Spleen (tissue), 11 donors: ENCODE measurements around the gene PLAC8. TPM values are rescaled to one million over a fixed set of nuclear protein-coding genes. Genes with fewer than 3 reads are reported as not detected.
A peak's percentile ranks its signal among the peaks of the same experiment; 100 is the strongest.

ENCODE experiments used
- DNase-seq: peaks from one replicate; pipeline ENCODE4 v3.0.0-alpha.2; 2020
- H3K27ac ChIP-seq, 8 donors: fragments of 200-600 bp; sonication (generic) in 7 of 8; 1 replicate in 4 of 8; 2 replicates in 4 of 8; pipeline versions ENCODE4 v1.5.0 to v1.8.0; 2016 to 2021; ENCODE audit warnings: inconsistent platforms in 4 of 8, mild to moderate bottlenecking in 4 of 8, moderate library complexity in 1 of 8
- H3K27me3 ChIP-seq, 7 donors: fragments of 200-600 bp; sonication (generic) in 6 of 7; replicated peaks in 1 of 7; 1 replicate in 4 of 7; 2 replicates in 3 of 7; pipeline versions ENCODE4 v1.5.0 to v1.8.0; 2016 to 2021; ENCODE audit warnings: inconsistent platforms in 3 of 7, mild to moderate bottlenecking in 1 of 7
- H3K36me3 ChIP-seq, 6 donors: fragments of 200-600 bp; sonication (generic) in 5 of 6; 1 replicate in 4 of 6; 2 replicates in 2 of 6; pipeline versions ENCODE4 v1.5.0 to v1.8.0; 2016 to 2021; ENCODE audit warnings: inconsistent platforms in 2 of 6
- H3K4me1 ChIP-seq, 6 donors: fragments of 200-600 bp; sonication (generic) in 5 of 6; 1 replicate in 3 of 6; 2 replicates in 3 of 6; pipeline versions ENCODE4 v1.5.0 to v1.8.0; 2016 to 2021; ENCODE audit warnings: inconsistent platforms in 3 of 6
- H3K4me3 ChIP-seq, 8 donors: fragments of 200-600 bp; sonication (generic) in 7 of 8; 1 replicate in 4 of 8; 2 replicates in 4 of 8; pipeline versions ENCODE4 v1.5.0 to v1.8.0; 2016 to 2021; ENCODE audit warnings: inconsistent platforms in 4 of 8, mild to moderate bottlenecking in 4 of 8, moderate library complexity in 2 of 8
- H3K9me3 ChIP-seq, 8 donors: fragments of 200-600 bp; sonication (generic) in 7 of 8; 1 replicate in 4 of 8; 2 replicates in 4 of 8; pipeline versions ENCODE4 v1.5.0 to v1.8.0; 2016 to 2021; ENCODE audit warnings: inconsistent platforms in 4 of 8
- CTCF ChIP-seq, 11 experiments: fragments of 200-600 bp in 7 of 11; fragments of 450-650 bp in 4 of 11; sonication (generic) in 4 of 11; IDR thresholded peaks in 8 of 11; conservative IDR thresholded peaks in 3 of 11; 1 replicate in 7 of 11; 2 replicates in 4 of 11; pipeline versions ENCODE4 v1.4.0 to v1.8.0; 2016 to 2021; ENCODE audit warnings: antibody characterized with exemption in 11 of 11, inconsistent platforms in 4 of 11, mild to moderate bottlenecking in 1 of 11
- POLR2A ChIP-seq, 3 donors: fragments of 450-650 bp; IDR thresholded peaks; one replicate each; pipeline ENCODE4 v1.5.1; 2017; ENCODE audit warnings: antibody characterized with exemption in 3 of 3, mild to moderate bottlenecking in 1 of 3
- POLR2AphosphoS5 ChIP-seq, 3 donors: sonication (generic); formaldehyde crosslinking; IDR thresholded peaks; one replicate each; pipeline ENCODE4 v1.5.1; 2017; ENCODE audit warnings: antibody characterized with exemption in 3 of 3
- WGBS, 5 donors: extraction: QIAGEN DNeasy Blood & Tissue Kit in 3 of 5; methylation state at CpG; one replicate each; pipeline versions ENCODE4 v1.1.5 to v1.1.7; 2013 to 2018; 5-methylcytosine and 5-hydroxymethylcytosine counted together
- intact Hi-C: fragments of 100-400 bp; cut with DNase I; formaldehyde crosslinking; loops from one replicate; pipeline ENCODE4 v1.15.0; 2023; ENCODE audit warnings: low total_unique reads
- polyA plus RNA-seq, 3 donors: library from polyadenylated mRNA; stranded (reverse); fragments of 200-250 nt; gene quantifications; one replicate each; pipeline ENCODE4 v1.2.1, GENCODE V29; 2013
- total RNA-seq, 7 donors: library from RNA; depleted of rRNA in 3 of 7; stranded (reverse); fragments of >200 nt in 3 of 7; fragmentation: NEBNext Ultra II Directional in 4 of 7; extraction: Animal tissue kit (Norgen Biotek cat#: 25700) in 4 of 7; gene quantifications; one replicate each; pipeline versions ENCODE4 v1.1.0 to v1.2.1, GENCODE V29; 2016 to 2021
- donor health status: healthy with polysubstance abuse.
- donor health status: DM: no; HTN: no; CAD: no; lungs with moderate emphysema.
- donor health status: DM: no; HTN: no; CAD: no.
- donor health status: Bipolar disorder and iron deficiency.
- donor health status: healthy.
- donor health status: DM: no; HTN: no; CAD: no.
- donor health status: DM: yes; HTN: yes; CAD: no.

Gene PLAC8
- total and polyA plus RNA-seq, 10 donors, result 156 to 341 (median 236) TPM

GRCh38 chr4:83139514-83140156 lies 25.1 kb upstream of the PLAC8 start:
- H3K4me3 ChIP-seq, result no peak overlapping the region
- H3K4me1 ChIP-seq, result peaks cover 0 to 39% (median 23%) of the 10 kb centered on the region in 6 donors
- WGBS, 5 donors, result 87 to 96% (median 91%) methylated on average over 3 of the region's 3 CpGs
- no peaks in the 10 kb centered on the region for H3K36me3 ChIP-seq
- TF ChIP-seq POLR2A (IDR thresholded peaks at IDR 0.05) (no peak), CTCF (IDR thresholded peaks at IDR 0.05 in 8 of 11, conservative IDR thresholded peaks at IDR 0.05 in 3 of 11) (no peak), POLR2AphosphoS5 (IDR thresholded peaks at IDR 0.05) (no peak)
- peaks cover 0 to 15% (median 4%) of the 10 kb centered on the region in 8 donors for H3K9me3 ChIP-seq
- intact Hi-C loops, result no loop called here
- no peak for DNase-seq
- no peaks in the 10 kb centered on the region for H3K27me3 ChIP-seq
- peak overlapping the region in 4 of 8 donors; percentile 30 to 50 (median 44) for H3K27ac ChIP-seq

GRCh38 chr4:83138946-83139345 lies 24.4 kb upstream of the PLAC8 start:
- no peak for DNase-seq
- WGBS, 5 donors, result 35 to 52% (median 44%) methylated on average over 4 of the region's 4 CpGs
- Histone ChIP-seq H3K27ac (peak overlapping the region in 5 of 8 donors; percentile 30 to 50 (median 39)), H3K9me3 (peaks cover 0 to 19% (median 4%) of the 10 kb centered on the region in 8 donors), H3K36me3 (no peaks in the 10 kb centered on the region), H3K27me3 (no peaks in the 10 kb centered on the region), H3K4me1 (peaks cover 0 to 39% (median 23%) of the 10 kb centered on the region in 6 donors), H3K4me3 (no peak overlapping the region)
- no peak for TF ChIP-seq POLR2AphosphoS5 (IDR thresholded peaks at IDR 0.05)
- TF ChIP-seq CTCF (IDR thresholded peaks at IDR 0.05 in 8 of 11, conservative IDR thresholded peaks at IDR 0.05 in 3 of 11), result no peak
- no peak for TF ChIP-seq POLR2A (IDR thresholded peaks at IDR 0.05)
- intact Hi-C loops, result no loop called here

GRCh38 chr4:83132065-83132464 lies 17.5 kb upstream of the PLAC8 start:
- Histone ChIP-seq H3K4me1 (peaks cover 0 to 38% (median 7%) of the 10 kb centered on the region in 6 donors), H3K27me3 (no peaks in the 10 kb centered on the region), H3K9me3 (peaks cover 0 to 16% (median 4%) of the 10 kb centered on the region in 8 donors), H3K4me3 (no peak overlapping the region), H3K36me3 (no peaks in the 10 kb centered on the region), H3K27ac (peak overlapping the region in 4 of 8 donors; percentile 4 to 30 (median 15))
- TF ChIP-seq POLR2A (IDR thresholded peaks at IDR 0.05), result no peak
- no peak for DNase-seq
- 58 to 84% (median 76%) methylated on average over 1 of the region's 1 CpG for WGBS, 5 donors
- intact Hi-C loops, result no loop called here

- H3K9me3 ChIP-seq, result peaks cover 0 to 8% (median 0%) of the 10 kb centered on the region in 8 donors
- WGBS, 5 donors, result 73 to 86% (median 75%) methylated on average over 2 of the region's 2 CpGs
- peaks cover under 1 to 66% (median 30%) of the 10 kb centered on the region in 6 donors for H3K4me1 ChIP-seq
- no peaks in the 10 kb centered on the region for H3K27me3 ChIP-seq
- no peak overlapping the region for H3K4me3 ChIP-seq
- DNase-seq, result no peak
- peak overlapping the region in 4 of 8 donors; percentile 26 to 88 (median 75) for H3K27ac ChIP-seq
- TF ChIP-seq POLR2A (IDR thresholded peaks at IDR 0.05) (no peak), POLR2AphosphoS5 (IDR thresholded peaks at IDR 0.05) (no peak), CTCF (IDR thresholded peaks at IDR 0.05 in 8 of 11, conservative IDR thresholded peaks at IDR 0.05 in 3 of 11) (no peak)
- intact Hi-C loops, result no loop called here
- H3K36me3 ChIP-seq, result no peaks in the 10 kb centered on the region
These were observed 14.7 kb upstream of the PLAC8 start for GRCh38 chr4:83129264-83129663.
